ENCODE data around the gene TPGS2.
"Not testable (repeated sequence)": the region's sequence is repeated elsewhere in the genome, so short reads cannot be mapped to it uniquely, and the experiment has no call there.

TPGS2 gene

GRCh38 chr18:36825526-36825925 is 3.3 kb downstream of the TPGS2 start:
- Histone ChIP-seq H3K27ac (ENCODE audit: low read length) (no peak overlapping the region), H3K9me3 (ENCODE audit: control insufficient read depth in 1 of 2, low read length in 2 of 2) (no peaks in the 10 kb centered on the region), H3K4me3 (ENCODE audit: low read depth in 1 of 2, low read length in 2 of 2) (no peak overlapping the region), H3K27me3 (ENCODE audit: low read depth, low read length) (no peaks in the 10 kb centered on the region), H3K4me1 (ENCODE audit: control insufficient read depth in 1 of 2, insufficient read depth in 2 of 2, low read length in 2 of 2) (peaks cover 0 to 14% of the 10 kb centered on the region in 2 donors), H3K36me3 (ENCODE audit: control insufficient read depth in 1 of 2, insufficient read depth in 2 of 2, low read length in 2 of 2) (peaks cover 0 to 5% of the 10 kb centered on the region in 2 donors)

- H3K9me3 ChIP-seq (ENCODE audit: control insufficient read depth in 1 of 2, low read length in 2 of 2): no peaks in the 10 kb centered on the region
- H3K27me3 ChIP-seq (ENCODE audit: low read depth, low read length): no peaks in the 10 kb centered on the region
- peaks cover 5 to 20% of the 10 kb centered on the region in 2 donors for H3K36me3 ChIP-seq (ENCODE audit: control insufficient read depth in 1 of 2, insufficient read depth in 2 of 2, low read length in 2 of 2)
- no peak overlapping the region for H3K27ac ChIP-seq (ENCODE audit: low read length)
- H3K4me1 ChIP-seq (ENCODE audit: control insufficient read depth in 1 of 2, insufficient read depth in 2 of 2, low read length in 2 of 2): no peaks in the 10 kb centered on the region
- H3K4me3 ChIP-seq (ENCODE audit: low read depth in 1 of 2, low read length in 2 of 2): no peak overlapping the region
Observed at GRCh38 chr18:36821681-36822080, 7.1 kb downstream of the TPGS2 start.

GRCh38 chr18:36819621-36820020 is 9.2 kb downstream of the TPGS2 start:
- H3K4me3 ChIP-seq (ENCODE audit: low read depth in 1 of 2, low read length in 2 of 2): no peak overlapping the region
- no peak overlapping the region for H3K27ac ChIP-seq (ENCODE audit: low read length)
- no peaks in the 10 kb centered on the region for H3K27me3 ChIP-seq (ENCODE audit: low read depth, low read length)
- H3K36me3 ChIP-seq (ENCODE audit: control insufficient read depth in 1 of 2, insufficient read depth in 2 of 2, low read length in 2 of 2): peaks cover 5 to 24% of the 10 kb centered on the region in 2 donors
- no peaks in the 10 kb centered on the region for H3K9me3 ChIP-seq (ENCODE audit: control insufficient read depth in 1 of 2, low read length in 2 of 2)
- H3K4me1 ChIP-seq (ENCODE audit: control insufficient read depth in 1 of 2, insufficient read depth in 2 of 2, low read length in 2 of 2): no peaks in the 10 kb centered on the region

- Histone ChIP-seq H3K27ac (ENCODE audit: low read length) (no peak overlapping the region), H3K4me3 (ENCODE audit: low read depth in 1 of 2, low read length in 2 of 2) (no peak overlapping the region), H3K4me1 (ENCODE audit: control insufficient read depth in 1 of 2, insufficient read depth in 2 of 2, low read length in 2 of 2) (no peaks in the 10 kb centered on the region), H3K9me3 (ENCODE audit: control insufficient read depth in 1 of 2, low read length in 2 of 2) (no peaks in the 10 kb centered on the region), H3K36me3 (ENCODE audit: control insufficient read depth in 1 of 2, insufficient read depth in 2 of 2, low read length in 2 of 2) (peaks cover 5 to 24% of the 10 kb centered on the region in 2 donors), H3K27me3 (ENCODE audit: low read depth, low read length) (no peaks in the 10 kb centered on the region)
Observed at GRCh38 chr18:36818652-36819051, 10.2 kb downstream of the TPGS2 start.

GRCh38 chr18:36817039-36817438 is 11.8 kb downstream of the TPGS2 start:
- Histone ChIP-seq H3K36me3 (ENCODE audit: control insufficient read depth in 1 of 2, insufficient read depth in 2 of 2, low read length in 2 of 2) (peaks cover 5 to 21% of the 10 kb centered on the region in 2 donors), H3K27me3 (ENCODE audit: low read depth, low read length) (no peaks in the 10 kb centered on the region), H3K27ac (ENCODE audit: low read length) (no peak overlapping the region), H3K4me3 (ENCODE audit: low read depth in 1 of 2, low read length in 2 of 2) (no peak overlapping the region), H3K4me1 (ENCODE audit: control insufficient read depth in 1 of 2, insufficient read depth in 2 of 2, low read length in 2 of 2) (peaks cover 0 to 2% of the 10 kb centered on the region in 2 donors), H3K9me3 (ENCODE audit: control insufficient read depth in 1 of 2, low read length in 2 of 2) (no peaks in the 10 kb centered on the region)

- H3K9me3 ChIP-seq (ENCODE audit: control insufficient read depth in 1 of 2, low read length in 2 of 2); H3K4me1 ChIP-seq (ENCODE audit: control insufficient read depth in 1 of 2, insufficient read depth in 2 of 2, low read length in 2 of 2); H3K27me3 ChIP-seq (ENCODE audit: low read depth, low read length); H3K27ac ChIP-seq (ENCODE audit: low read length); H3K4me3 ChIP-seq (ENCODE audit: low read depth in 1 of 2, low read length in 2 of 2): not testable (repeated sequence)
- peaks cover 5 to 22% of the 10 kb centered on the region in 2 donors for H3K36me3 ChIP-seq (ENCODE audit: control insufficient read depth in 1 of 2, insufficient read depth in 2 of 2, low read length in 2 of 2)
Observed at GRCh38 chr18:36816096-36816495, 12.7 kb downstream of the TPGS2 start.

GRCh38 chr18:36814994-36815393 is 13.8 kb downstream of the TPGS2 start:
- H3K4me1 ChIP-seq (ENCODE audit: control insufficient read depth in 1 of 2, insufficient read depth in 2 of 2, low read length in 2 of 2): peaks cover 0 to 4% of the 10 kb centered on the region in 2 donors
- H3K9me3 ChIP-seq (ENCODE audit: control insufficient read depth in 1 of 2, low read length in 2 of 2): no peaks in the 10 kb centered on the region
- H3K27me3 ChIP-seq (ENCODE audit: low read depth, low read length): no peaks in the 10 kb centered on the region
- H3K27ac ChIP-seq (ENCODE audit: low read length): no peak overlapping the region
- H3K36me3 ChIP-seq (ENCODE audit: control insufficient read depth in 1 of 2, insufficient read depth in 2 of 2, low read length in 2 of 2): peaks cover 5 to 26% of the 10 kb centered on the region in 2 donors
- H3K4me3 ChIP-seq (ENCODE audit: low read depth in 1 of 2, low read length in 2 of 2): no peak overlapping the region

GRCh38 chr18:36813824-36814223 is 15.0 kb downstream of the TPGS2 start:
- Histone ChIP-seq H3K27ac (ENCODE audit: low read length) (no peak overlapping the region), H3K4me3 (ENCODE audit: low read depth in 1 of 2, low read length in 2 of 2) (no peak overlapping the region), H3K36me3 (ENCODE audit: control insufficient read depth in 1 of 2, insufficient read depth in 2 of 2, low read length in 2 of 2) (peaks cover 5 to 26% of the 10 kb centered on the region in 2 donors), H3K9me3 (ENCODE audit: control insufficient read depth in 1 of 2, low read length in 2 of 2) (no peaks in the 10 kb centered on the region), H3K4me1 (ENCODE audit: control insufficient read depth in 1 of 2, insufficient read depth in 2 of 2, low read length in 2 of 2) (peaks cover 0 to 4% of the 10 kb centered on the region in 2 donors), H3K27me3 (ENCODE audit: low read depth, low read length) (no peaks in the 10 kb centered on the region)

GRCh38 chr18:36813101-36813775 is 15.6 kb downstream of the TPGS2 start:
- H3K36me3 ChIP-seq (ENCODE audit: control insufficient read depth in 1 of 2, insufficient read depth in 2 of 2, low read length in 2 of 2): peaks cover 5 to 21% of the 10 kb centered on the region in 2 donors
- no peaks in the 10 kb centered on the region for H3K27me3 ChIP-seq (ENCODE audit: low read depth, low read length)
- H3K27ac ChIP-seq (ENCODE audit: low read length): no peak overlapping the region
- peaks cover 0 to 4% of the 10 kb centered on the region in 2 donors for H3K4me1 ChIP-seq (ENCODE audit: control insufficient read depth in 1 of 2, insufficient read depth in 2 of 2, low read length in 2 of 2)
- H3K4me3 ChIP-seq (ENCODE audit: low read depth in 1 of 2, low read length in 2 of 2): no peak overlapping the region
- H3K9me3 ChIP-seq (ENCODE audit: control insufficient read depth in 1 of 2, low read length in 2 of 2): no peaks in the 10 kb centered on the region

- peaks cover 5 to 24% of the 10 kb centered on the region in 2 donors for H3K36me3 ChIP-seq (ENCODE audit: control insufficient read depth in 1 of 2, insufficient read depth in 2 of 2, low read length in 2 of 2)
- H3K27me3 ChIP-seq (ENCODE audit: low read depth, low read length): no peaks in the 10 kb centered on the region
- peaks cover 0 to 4% of the 10 kb centered on the region in 2 donors for H3K4me1 ChIP-seq (ENCODE audit: control insufficient read depth in 1 of 2, insufficient read depth in 2 of 2, low read length in 2 of 2)
- H3K27ac ChIP-seq (ENCODE audit: low read length): no peak overlapping the region
- H3K9me3 ChIP-seq (ENCODE audit: control insufficient read depth in 1 of 2, low read length in 2 of 2): no peaks in the 10 kb centered on the region
- H3K4me3 ChIP-seq (ENCODE audit: low read depth in 1 of 2, low read length in 2 of 2): no peak overlapping the region
Observed at GRCh38 chr18:36812678-36813077, 16.1 kb downstream of the TPGS2 start.

GRCh38 chr18:36811955-36812354 is 16.8 kb downstream of the TPGS2 start:
- Histone ChIP-seq H3K4me3 (ENCODE audit: low read depth in 1 of 2, low read length in 2 of 2) (no peak overlapping the region), H3K4me1 (ENCODE audit: control insufficient read depth in 1 of 2, insufficient read depth in 2 of 2, low read length in 2 of 2) (peaks cover 0 to 4% of the 10 kb centered on the region in 2 donors), H3K9me3 (ENCODE audit: control insufficient read depth in 1 of 2, low read length in 2 of 2) (no peaks in the 10 kb centered on the region), H3K27me3 (ENCODE audit: low read depth, low read length) (no peaks in the 10 kb centered on the region), H3K27ac (ENCODE audit: low read length) (no peak overlapping the region), H3K36me3 (ENCODE audit: control insufficient read depth in 1 of 2, insufficient read depth in 2 of 2, low read length in 2 of 2) (peaks cover 2 to 26% of the 10 kb centered on the region in 2 donors)

GRCh38 chr18:36811430-36811829 is 17.4 kb downstream of the TPGS2 start:
- peaks cover 0 to 25% of the 10 kb centered on the region in 2 donors for H3K36me3 ChIP-seq (ENCODE audit: control insufficient read depth in 1 of 2, insufficient read depth in 2 of 2, low read length in 2 of 2)
- H3K27ac ChIP-seq (ENCODE audit: low read length): no peak overlapping the region
- no peak overlapping the region for H3K4me3 ChIP-seq (ENCODE audit: low read depth in 1 of 2, low read length in 2 of 2)
- H3K9me3 ChIP-seq (ENCODE audit: control insufficient read depth in 1 of 2, low read length in 2 of 2): no peaks in the 10 kb centered on the region
- peaks cover 0 to 4% of the 10 kb centered on the region in 2 donors for H3K4me1 ChIP-seq (ENCODE audit: control insufficient read depth in 1 of 2, insufficient read depth in 2 of 2, low read length in 2 of 2)
- H3K27me3 ChIP-seq (ENCODE audit: low read depth, low read length): no peaks in the 10 kb centered on the region

All from muscle layer of duodenum (tissue), 2 donors.